K562 (cell line): ENCODE data around the gene JPT1. TPM values are rescaled to one million over a fixed set of nuclear protein-coding genes. Genes with fewer than 3 reads are reported as not detected.

Experiments used
- CC2D1A ChIP-seq: fragments of 450-650 bp; IDR thresholded peaks from 2 replicates; pipeline ENCODE4 v1.6.1; 2017; ENCODE audit warnings: mild to moderate bottlenecking
- CSDE1 ChIP-seq, 2 experiments: fragments of 450-650 bp; IDR thresholded peaks; 2 replicates each; pipeline ENCODE4 v1.6.1; 2016; ENCODE audit warnings: mild to moderate bottlenecking in 1 of 2
- ETV6 ChIP-seq, 3 experiments: fragments of 150-350 bp in 1 of 3; sonication (generic) in 1 of 3; formaldehyde crosslinking in 1 of 3; IDR thresholded peaks; 2 replicates each; pipeline versions ENCODE4 v1.6.1 to v1.8.0; 2014 to 2022; ENCODE audit warnings: borderline replicate concordance in 2 of 3, low read depth in 2 of 3, antibody characterized with exemption in 1 of 3, low read length in 1 of 3, mild to moderate bottlenecking in 1 of 3, missing genetic modification reagents in 1 of 3
- L3MBTL2 ChIP-seq: fragments of 450-650 bp; IDR thresholded peaks from 2 replicates; pipeline ENCODE4 v1.6.1; 2016; ENCODE audit warnings: mild to moderate bottlenecking, moderate library complexity
- MBD1 ChIP-seq: fragments of 250-450 bp; sonication (Bioruptor Pico); IDR thresholded peaks from 2 replicates; pipeline ENCODE4 v1.8.0; 2022; ENCODE audit warnings: inconsistent platforms
- RAD51 ChIP-seq: fragments of 450-650 bp; IDR thresholded peaks from 2 replicates; pipeline ENCODE4 v1.7.1; 2016; ENCODE audit warnings: low read depth, mild to moderate bottlenecking, borderline replicate concordance
- SIN3A ChIP-seq, 2 experiments: fragments of 150-350 bp in 1 of 2; IDR thresholded peaks; 2 replicates each; pipeline ENCODE4 v1.6.1; 2011 to 2016; ENCODE audit warnings: borderline replicate concordance in 2 of 2, low read depth in 2 of 2, low read length in 2 of 2, mild to moderate bottlenecking in 2 of 2, moderate library complexity in 2 of 2; ENCODE audit not compliant: control insufficient read depth in 1 of 2
- SLC30A9 ChIP-seq: fragments of 250-450 bp; sonication (Bioruptor Pico); IDR thresholded peaks from 2 replicates; pipeline ENCODE4 v1.8.0; 2022; ENCODE audit warnings: mild to moderate bottlenecking, moderate library complexity
- SMAD2 ChIP-seq: fragments of 150-350 bp; IDR thresholded peaks from 2 replicates; pipeline ENCODE4 v1.6.1; 2014; ENCODE audit warnings: low read depth, mild to moderate bottlenecking, low read length
- STAG1 ChIP-seq: sonication (generic); formaldehyde crosslinking; IDR thresholded peaks from 2 replicates; pipeline ENCODE4 v1.5.0; 2020; ENCODE audit warnings: missing genetic modification reagents, borderline replicate concordance
- TAF9B ChIP-seq: fragments of 450-650 bp; IDR thresholded peaks from 2 replicates; pipeline ENCODE4 v1.6.1; 2018; ENCODE audit warnings: mild to moderate bottlenecking; ENCODE audit not compliant: partially characterized antibody
- TFAM ChIP-seq: fragments of 250-450 bp; sonication (Bioruptor Pico); conservative IDR thresholded peaks from 2 replicates; pipeline ENCODE4 v1.5.0; 2021; ENCODE audit warnings: mild to moderate bottlenecking, moderate library complexity
- TFAP4 ChIP-seq: sonication (generic); formaldehyde crosslinking; IDR thresholded peaks from 2 replicates; pipeline ENCODE4 v1.8.0; 2022; ENCODE audit warnings: missing genetic modification reagents, mild to moderate bottlenecking, moderate library complexity, borderline replicate concordance
- ZNF12 ChIP-seq: sonication (generic); formaldehyde crosslinking; IDR thresholded peaks from 2 replicates; pipeline ENCODE4 v1.4.0; 2020; ENCODE audit warnings: mild to moderate bottlenecking, missing genetic modification reagents
- ZNF3 ChIP-seq: fragments of 250-450 bp; sonication (Bioruptor Pico); IDR thresholded peaks from 2 replicates; pipeline ENCODE4 v1.5.0; 2021; ENCODE audit warnings: mild to moderate bottlenecking, moderate library complexity
- ZSCAN32 ChIP-seq: fragments of 450-650 bp; formaldehyde crosslinking; IDR thresholded peaks from 2 replicates; pipeline ENCODE4 v1.4.0; 2020; ENCODE audit warnings: mild to moderate bottlenecking, moderate library complexity
- polyA plus RNA-seq, 8 experiments: library from polyadenylated mRNA; depleted of rRNA in 4 of 8; stranded (reverse) in 5 of 8; unstranded in 3 of 8; fragments of >200 nt; fragmentation: Nextera tagmentation in 2 of 8; fragmentation: Illumina TruSeq in 1 of 8; extraction: Ambion mirVana in 2 of 8; extraction: Trizol in 1 of 8; gene quantifications; 2 replicates each; pipeline versions ENCODE4 v1.2.1 to v1.2.3, GENCODE V29; 2011 to 2014; ENCODE audit warnings: inconsistent platforms in 1 of 8, missing spikeins in 1 of 8
- total RNA-seq, 7 experiments: library from RNA; depleted of rRNA in 6 of 7; stranded (reverse); fragments of >200 nt in 6 of 7; fragmentation: Illumina TruSeq in 2 of 7; extraction: Trizol in 2 of 7; gene quantifications; 2 replicates each; pipeline versions ENCODE4 v1.2.1 to v1.2.3, GENCODE V29; 2011 to 2021; ENCODE audit warnings: low replicate concordance in 1 of 7
- TF ChIP-seq, protein P1 (sequence below), 2 experiments: IDR thresholded peaks; 2 replicates each; pipeline ENCODE4 v1.6.1; 2012; ENCODE audit warnings: improper control_type of control experiment in 2 of 2, low read depth in 2 of 2, low read length in 2 of 2, borderline replicate concordance in 1 of 2
- TF ChIP-seq, protein P2 (sequence below): sonication (generic); IDR thresholded peaks from 2 replicates; pipeline ENCODE4 v1.6.1; 2016
- TF ChIP-seq, protein P3 (sequence below): fragments of 200-800 bp; sonication (Bioruptor generic); IDR thresholded peaks from 2 replicates; pipeline ENCODE4 v1.6.1; 2017; ENCODE audit warnings: missing genetic modification characterization, missing compliant biosample characterization

JPT1 gene
- total and polyA plus RNA-seq, 9 of the 15 experiments (the other 6 are each of a cell fraction or from before 2014, with no cell fraction given), result 56.7 to 292 (median 144) TPM

- TF ChIP-seq MBD1 (CRISPR knock-in tag), result no peak
- peak; percentile 53; the same call in 1 of the 2 replicates for TF ChIP-seq L3MBTL2
- TF ChIP-seq, protein P1, sequence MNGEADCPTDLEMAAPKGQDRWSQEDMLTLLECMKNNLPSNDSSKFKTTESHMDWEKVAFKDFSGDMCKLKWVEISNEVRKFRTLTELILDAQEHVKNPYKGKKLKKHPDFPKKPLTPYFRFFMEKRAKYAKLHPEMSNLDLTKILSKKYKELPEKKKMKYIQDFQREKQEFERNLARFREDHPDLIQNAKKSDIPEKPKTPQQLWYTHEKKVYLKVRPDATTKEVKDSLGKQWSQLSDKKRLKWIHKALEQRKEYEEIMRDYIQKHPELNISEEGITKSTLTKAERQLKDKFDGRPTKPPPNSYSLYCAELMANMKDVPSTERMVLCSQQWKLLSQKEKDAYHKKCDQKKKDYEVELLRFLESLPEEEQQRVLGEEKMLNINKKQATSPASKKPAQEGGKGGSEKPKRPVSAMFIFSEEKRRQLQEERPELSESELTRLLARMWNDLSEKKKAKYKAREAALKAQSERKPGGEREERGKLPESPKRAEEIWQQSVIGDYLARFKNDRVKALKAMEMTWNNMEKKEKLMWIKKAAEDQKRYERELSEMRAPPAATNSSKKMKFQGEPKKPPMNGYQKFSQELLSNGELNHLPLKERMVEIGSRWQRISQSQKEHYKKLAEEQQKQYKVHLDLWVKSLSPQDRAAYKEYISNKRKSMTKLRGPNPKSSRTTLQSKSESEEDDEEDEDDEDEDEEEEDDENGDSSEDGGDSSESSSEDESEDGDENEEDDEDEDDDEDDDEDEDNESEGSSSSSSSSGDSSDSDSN (IDR thresholded peaks at IDR 0.05; ENCODE audit: borderline replicate concordance in 1 of 2, low read depth in 2 of 2, low read length in 2 of 2), result 0 out of 4 replicates have a peak, but pooled peaks of 1 of the 2 experiments have one; percentile 20
- no peak for TF ChIP-seq CSDE1 (IDR thresholded peaks at IDR 0.05)
- TF ChIP-seq ETV6 (IDR thresholded peaks at IDR 0.05; ENCODE audit: borderline replicate concordance in 1 of 2, low read depth in 2 of 2, low read length in 1 of 2), result peak; percentile 42 to 50; a peak in 1 of 4 replicates
- no peak for TF ChIP-seq ETV6 (CRISPR knock-in tag; IDR thresholded peaks at IDR 0.05; ENCODE audit: borderline replicate concordance)
- TF ChIP-seq SLC30A9 (CRISPR knock-in tag), result no peak
- TF ChIP-seq STAG1 (CRISPR knock-in tag), result peak; percentile 47; the same call in 1 of the 2 replicates
- TF ChIP-seq, protein P2, sequence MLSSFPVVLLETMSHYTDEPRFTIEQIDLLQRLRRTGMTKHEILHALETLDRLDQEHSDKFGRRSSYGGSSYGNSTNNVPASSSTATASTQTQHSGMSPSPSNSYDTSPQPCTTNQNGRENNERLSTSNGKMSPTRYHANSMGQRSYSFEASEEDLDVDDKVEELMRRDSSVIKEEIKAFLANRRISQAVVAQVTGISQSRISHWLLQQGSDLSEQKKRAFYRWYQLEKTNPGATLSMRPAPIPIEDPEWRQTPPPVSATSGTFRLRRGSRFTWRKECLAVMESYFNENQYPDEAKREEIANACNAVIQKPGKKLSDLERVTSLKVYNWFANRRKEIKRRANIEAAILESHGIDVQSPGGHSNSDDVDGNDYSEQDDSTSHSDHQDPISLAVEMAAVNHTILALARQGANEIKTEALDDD, result no peak
- TF ChIP-seq TFAM (CRISPR knock-in tag), result no peak
- TF ChIP-seq, protein P3, sequence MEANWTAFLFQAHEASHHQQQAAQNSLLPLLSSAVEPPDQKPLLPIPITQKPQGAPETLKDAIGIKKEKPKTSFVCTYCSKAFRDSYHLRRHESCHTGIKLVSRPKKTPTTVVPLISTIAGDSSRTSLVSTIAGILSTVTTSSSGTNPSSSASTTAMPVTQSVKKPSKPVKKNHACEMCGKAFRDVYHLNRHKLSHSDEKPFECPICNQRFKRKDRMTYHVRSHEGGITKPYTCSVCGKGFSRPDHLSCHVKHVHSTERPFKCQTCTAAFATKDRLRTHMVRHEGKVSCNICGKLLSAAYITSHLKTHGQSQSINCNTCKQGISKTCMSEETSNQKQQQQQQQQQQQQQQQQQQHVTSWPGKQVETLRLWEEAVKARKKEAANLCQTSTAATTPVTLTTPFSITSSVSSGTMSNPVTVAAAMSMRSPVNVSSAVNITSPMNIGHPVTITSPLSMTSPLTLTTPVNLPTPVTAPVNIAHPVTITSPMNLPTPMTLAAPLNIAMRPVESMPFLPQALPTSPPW, result peak; percentile 41; the same call in 1 of the 2 replicates
- TF ChIP-seq ZNF12, result 0 out of 2 replicates have a peak, but pooled peaks have one; percentile 40
- no peak for TF ChIP-seq SMAD2
- TF ChIP-seq SIN3A (IDR thresholded peaks at IDR 0.05; ENCODE audit: borderline replicate concordance in 2 of 2, control insufficient read depth in 1 of 2, low read depth in 2 of 2, low read length in 2 of 2), result 0 out of 4 replicates have a peak, but pooled peaks of 1 of the 2 experiments have one; percentile 19
- peak; percentile 83 for TF ChIP-seq TFAP4
- TF ChIP-seq TAF9B, result no peak
- TF ChIP-seq RAD51, result no peak
- TF ChIP-seq ZNF3 (CRISPR knock-in tag), result no peak
- TF ChIP-seq CC2D1A, result peak; percentile 77
- no peak for TF ChIP-seq ZSCAN32 (CRISPR knock-in tag)
These were observed 40.3 kb downstream of the JPT1 start (continued) for GRCh38 chr17:75113798-75114551.
